Activated T-helper 1 cell treated with anti-CD3 and anti-CD28 coated beads, Interleukin-12 subunit alpha, Interleukin-12 subunit beta, Interleukin-2, Interleukin-4 antibody, amounts not matched to agents 30 ng/mL and 10 ng/mL and 1 ng/mL, durations not matched to agents 14 hours and 24 hours and 36 hours (primary cell): Measurements from ENCODE around the gene PPP1R11. TPM values are rescaled to one million over a fixed set of nuclear protein-coding genes. Genes with fewer than 3 reads are reported as not detected.
"Not testable (repeated sequence)": the region's sequence is repeated elsewhere in the genome, so short reads cannot be mapped to it uniquely, and the experiment has no call there.

Experiments used
- DNase-seq: peaks from one replicate; pipeline ENCODE4 v3.0.0; 2021; ENCODE audit warnings: low spot score
- H3K27ac Mint-ChIP-seq: one replicate; pipeline ENCODE4 v1.8.0; 2021; ENCODE audit warnings: mild to moderate bottlenecking, mixed read lengths
- H3K27me3 Mint-ChIP-seq: one replicate; pipeline ENCODE4 v1.8.0; 2022; ENCODE audit warnings: mild to moderate bottlenecking, moderate library complexity, mixed read lengths; ENCODE audit not compliant: insufficient read depth
- H3K36me3 Mint-ChIP-seq: one replicate; pipeline ENCODE4 v1.8.0; 2021; ENCODE audit warnings: low read depth, mixed read lengths
- H3K4me1 Mint-ChIP-seq: one replicate; pipeline ENCODE4 v1.8.0; 2021; ENCODE audit warnings: low read depth, mixed read lengths
- H3K4me3 Mint-ChIP-seq: one replicate; pipeline ENCODE4 v1.8.0; 2021; ENCODE audit warnings: mild to moderate bottlenecking, moderate library complexity, mixed read lengths
- H3K9me3 Mint-ChIP-seq: one replicate; pipeline ENCODE4 v1.8.0; 2021; ENCODE audit warnings: mixed read lengths
- intact Hi-C: fragments of 100-400 bp; cut with micrococcal nuclease; formaldehyde crosslinking; loops from one replicate; pipeline ENCODE4 v1.15.1; 2024
- total RNA-seq: library from RNA; stranded (reverse); gene quantifications from 2 replicates; pipeline ENCODE4 v1.2.3, GENCODE V29; 2022

PPP1R11 gene
- total RNA-seq, 1 donor from 2014 or later: 69.8 TPM

DNA sequence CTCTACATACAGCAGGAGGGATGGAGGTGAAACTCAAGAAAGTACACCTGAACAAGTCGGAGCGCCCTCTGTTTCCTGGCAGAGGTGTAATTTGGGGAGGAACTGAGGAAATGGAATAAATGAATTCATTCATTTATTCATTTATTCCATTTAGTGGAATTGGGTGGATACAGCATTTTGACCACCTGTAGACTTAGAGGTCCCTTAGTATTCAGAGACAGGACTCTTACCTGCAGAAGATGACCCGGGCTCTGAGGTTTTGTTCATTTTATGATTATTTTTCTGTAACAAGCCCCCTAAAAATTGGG, 36.8 kb downstream of the PPP1R11 start:
- no peak overlapping the region for H3K27ac Mint-ChIP-seq
- intact Hi-C loops: loop anchor here (1.0 to 5.0 kb wide), 8 partner anchors 27 to 348 kb away; partner anchors contain the start of genes PPP1R11, RPP21 and TRIM26

GRCh38 chr6:30104661-30105060, 37.7 kb downstream of the PPP1R11 start:
- no peak for DNase-seq
- intact Hi-C loops: loop anchor here (5.0 kb wide), 3 partner anchors 243 to 348 kb away; partner anchors contain the start of gene RPP21
- Mint-ChIP-seq H3K4me3 (no peak overlapping the region), H3K36me3 (peaks cover 2% of the 10 kb centered on the region), H3K27ac (no peak overlapping the region), H3K4me1 (peaks cover 33% of the 10 kb centered on the region), H3K27me3 (peaks cover 44% of the 10 kb centered on the region), H3K9me3 (no peaks in the 10 kb centered on the region)

More for the DNA sequence above, 36.8 kb downstream of the PPP1R11 start:
- DNase-seq: no peak
- Mint-ChIP-seq H3K4me3 (peak overlapping the region; percentile 82), H3K4me1 (peaks cover 38% of the 10 kb centered on the region), H3K27me3 (peaks cover 52% of the 10 kb centered on the region), H3K9me3 (no peaks in the 10 kb centered on the region), H3K36me3 (peaks cover 3% of the 10 kb centered on the region)

- H3K4me1 Mint-ChIP-seq: peaks cover 15% of the 10 kb centered on the region
- peaks cover 56% of the 10 kb centered on the region for H3K27me3 Mint-ChIP-seq
- no peaks in the 10 kb centered on the region for H3K36me3 Mint-ChIP-seq
- intact Hi-C loops: no loop called here
- DNase-seq: no peak
- H3K9me3 Mint-ChIP-seq: no peaks in the 10 kb centered on the region
- H3K27ac Mint-ChIP-seq: no peak overlapping the region
- no peak overlapping the region for H3K4me3 Mint-ChIP-seq
Observed at GRCh38 chr6:30111266-30111856, 44.4 kb downstream of the PPP1R11 start.

DNA sequence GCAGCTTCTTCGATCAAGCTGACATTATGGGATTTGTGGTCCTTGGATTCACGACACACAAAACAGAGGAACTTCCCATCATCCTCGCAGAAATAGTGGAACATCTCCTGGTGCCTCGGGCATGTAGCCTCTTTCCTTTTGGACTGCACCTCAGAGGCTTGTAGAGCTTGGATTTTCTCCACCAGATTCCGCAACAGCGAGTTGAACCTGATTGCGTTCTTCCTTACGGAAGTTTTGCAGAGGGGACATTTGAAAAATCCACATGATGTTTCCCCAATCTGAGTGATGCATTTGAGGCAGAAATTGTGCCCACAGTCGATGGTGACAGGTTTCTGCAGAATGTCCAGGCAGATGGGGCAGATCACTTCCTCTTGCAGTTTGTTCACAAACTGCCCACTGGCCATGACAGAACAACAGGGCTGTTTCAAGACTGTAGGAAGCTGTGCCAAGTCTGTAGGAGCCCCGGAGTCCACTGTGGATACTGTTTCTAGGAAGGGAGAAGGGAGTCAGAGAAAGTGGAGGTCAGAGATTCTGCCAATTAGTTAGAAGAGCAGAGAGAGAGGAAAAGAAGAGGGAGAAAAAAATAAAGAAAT, 45.5 kb downstream of the PPP1R11 start:
- Mint-ChIP-seq H3K9me3 (no peaks in the 10 kb centered on the region), H3K27me3 (peaks cover 55% of the 10 kb centered on the region), H3K27ac (no peak overlapping the region), H3K4me3 (no peak overlapping the region), H3K4me1 (peaks cover 15% of the 10 kb centered on the region), H3K36me3 (no peaks in the 10 kb centered on the region)
- no peak for DNase-seq
- intact Hi-C loops: no loop called here

- intact Hi-C loops: no loop called here
- no peaks in the 10 kb centered on the region for H3K36me3 Mint-ChIP-seq
- peaks cover 15% of the 10 kb centered on the region for H3K4me1 Mint-ChIP-seq
- H3K27ac Mint-ChIP-seq: no peak within 1 kb of the TSS
- H3K4me3 Mint-ChIP-seq: no peak within 1 kb of the TSS
- H3K9me3 Mint-ChIP-seq: no peaks in the 10 kb centered on the region
- DNase-seq: no peak
- peaks cover 51% of the 10 kb centered on the region for H3K27me3 Mint-ChIP-seq
Observed at GRCh38 chr6:30113003-30113759, 46.2 kb downstream of the PPP1R11 start, which contains the start of gene TRIM31. TRIM31 (minus strand) TSS chr6:30113090; CDS start chr6:30112805, 285 bp downstream.

GRCh38 chr6:30113841-30114240, 46.8 kb downstream of the PPP1R11 start:
- intact Hi-C loops: no loop called here
- H3K27me3 Mint-ChIP-seq: peaks cover 51% of the 10 kb centered on the region

DNA sequence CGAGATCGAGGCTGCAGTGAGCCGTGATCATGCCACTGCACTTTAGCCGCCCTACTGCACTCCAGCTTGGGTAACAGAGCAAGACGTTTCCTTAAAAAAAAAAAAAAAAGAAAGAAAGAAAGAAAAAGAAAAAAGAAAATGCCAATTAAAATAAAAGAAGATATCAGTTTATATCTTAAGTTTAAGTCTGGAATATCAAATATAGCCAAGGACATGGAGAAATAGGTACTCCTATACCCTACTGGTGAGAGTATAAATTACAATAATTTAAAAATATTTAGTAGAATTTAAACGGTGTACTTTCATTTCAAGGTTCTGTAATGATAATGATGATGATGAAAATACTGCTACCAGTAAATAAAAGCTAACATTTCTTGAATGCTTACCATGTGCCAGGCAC, 49.7 kb downstream of the PPP1R11 start:
- DNase-seq: no peak
- intact Hi-C loops: no loop called here
- Mint-ChIP-seq H3K27me3 (peaks cover 56% of the 10 kb centered on the region), H3K4me3 (no peak overlapping the region), H3K4me1 (peaks cover 15% of the 10 kb centered on the region), H3K9me3 (no peaks in the 10 kb centered on the region), H3K36me3 (no peaks in the 10 kb centered on the region), H3K27ac (no peak overlapping the region)

More at GRCh38 chr6:30113841-30114240, 46.8 kb downstream of the PPP1R11 start:
- DNase-seq: no peak
- H3K4me1 Mint-ChIP-seq: peaks cover 15% of the 10 kb centered on the region
- no peaks in the 10 kb centered on the region for H3K36me3 Mint-ChIP-seq
- no peak overlapping the region for H3K27ac Mint-ChIP-seq
- no peaks in the 10 kb centered on the region for H3K9me3 Mint-ChIP-seq
- H3K4me3 Mint-ChIP-seq: no peak overlapping the region

DNA sequence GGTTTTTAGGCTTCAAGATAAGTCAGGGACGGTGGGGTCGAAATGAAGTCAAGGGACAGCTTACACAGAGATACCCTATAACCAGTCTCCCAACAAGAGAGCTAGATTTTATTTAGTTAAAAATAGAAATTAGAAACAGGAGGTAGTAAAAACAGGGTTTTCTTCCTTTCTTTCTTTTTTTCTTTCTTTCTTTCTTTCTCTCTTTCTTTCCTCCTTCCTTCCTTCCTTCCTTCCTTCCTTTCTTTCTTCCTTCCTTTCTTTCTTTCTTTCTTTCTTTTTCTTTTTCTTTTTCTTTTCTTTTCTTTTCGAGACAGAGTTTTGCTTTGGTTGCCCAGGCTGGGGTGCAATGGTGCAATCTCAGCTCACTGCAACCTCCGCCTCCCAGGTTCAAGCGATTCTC, 51.7 kb downstream of the PPP1R11 start:
- H3K4me1 Mint-ChIP-seq, DNase-seq, H3K4me3 Mint-ChIP-seq, H3K27ac Mint-ChIP-seq, H3K9me3 Mint-ChIP-seq, H3K36me3 Mint-ChIP-seq, intact Hi-C loops: not testable (repeated sequence)
- peaks cover 52% of the 10 kb centered on the region for H3K27me3 Mint-ChIP-seq

Other genes starting within 250 kb of the PPP1R11 start
- 0.91 and 1.6 TPM in 2 replicates for gene HLA-G, start 239.4 kb upstream of the PPP1R11 start, total RNA-seq
- 1,482 and 1,503 TPM in 2 replicates for gene HLA-A, start 124.7 kb upstream of the PPP1R11 start, total RNA-seq
- gene POLR1H, start 5.9 kb upstream of the PPP1R11 start, total RNA-seq: 79.7 and 82.7 TPM in 2 replicates
- gene RNF39, start 8.6 kb downstream of the PPP1R11 start, total RNA-seq: not detected in 2 replicates
- gene TRIM31, start 45.9 kb downstream of the PPP1R11 start, total RNA-seq: not detected in 2 replicates
- gene TRIM40, start 68.9 kb downstream of the PPP1R11 start, total RNA-seq: not detected in 2 replicates
- gene TRIM10, start 94.0 kb downstream of the PPP1R11 start, total RNA-seq: 0.05 and 0.08 TPM in 2 replicates
- 0.39 and 0.59 TPM in 2 replicates for gene TRIM15, start 96.3 kb downstream of the PPP1R11 start, total RNA-seq
- gene TRIM26, start 146.2 kb downstream of the PPP1R11 start, total RNA-seq: 61.6 and 64.7 TPM in 2 replicates